ENCODE data around the gene ESR2. TPM values are rescaled to one million over a fixed set of nuclear protein-coding genes. Genes with fewer than 3 reads are reported as not detected.

ESR2 gene
- 2.2 TPM for total RNA-seq

DNA sequence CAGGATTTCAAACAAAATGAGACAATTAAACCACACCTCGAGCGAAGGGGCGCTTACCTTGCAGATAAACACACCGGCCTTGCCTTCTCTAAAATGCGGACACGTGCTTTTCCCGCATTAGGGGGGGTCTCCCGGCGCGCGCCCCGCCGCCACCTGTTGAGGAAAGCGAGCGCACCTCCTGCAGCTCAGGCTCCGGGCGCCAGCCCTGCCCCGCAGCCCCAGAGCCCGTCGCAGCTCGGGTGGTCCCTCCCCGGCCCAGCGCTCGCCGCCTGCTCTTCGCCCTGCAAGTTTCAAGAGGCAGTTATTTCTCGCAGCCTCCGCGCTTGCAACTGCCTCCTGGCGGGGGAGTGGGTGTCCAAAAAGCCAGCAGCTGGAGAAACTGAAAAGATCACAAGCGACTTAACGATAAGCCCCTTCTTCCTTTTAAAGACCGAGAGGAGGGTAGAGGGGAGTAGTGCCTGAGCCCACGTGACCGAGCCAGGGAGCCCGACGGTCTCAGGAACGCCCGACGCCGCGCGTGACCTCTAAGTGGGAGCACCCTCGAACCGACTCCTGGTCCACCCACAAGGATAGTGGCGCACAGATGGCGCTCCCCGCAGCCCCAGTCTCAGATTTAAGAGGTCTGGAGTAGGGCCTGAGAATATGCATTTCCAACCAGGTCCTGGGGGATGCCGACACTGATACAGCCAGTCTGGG is at the start of gene ESR2:
TSS of gene ESR2 (minus strand) at position 396 of the 696 bp plus-strand sequence. CDS start 11,386 bp downstream, outside the sequence.
- TF ChIP-seq, protein P1, sequence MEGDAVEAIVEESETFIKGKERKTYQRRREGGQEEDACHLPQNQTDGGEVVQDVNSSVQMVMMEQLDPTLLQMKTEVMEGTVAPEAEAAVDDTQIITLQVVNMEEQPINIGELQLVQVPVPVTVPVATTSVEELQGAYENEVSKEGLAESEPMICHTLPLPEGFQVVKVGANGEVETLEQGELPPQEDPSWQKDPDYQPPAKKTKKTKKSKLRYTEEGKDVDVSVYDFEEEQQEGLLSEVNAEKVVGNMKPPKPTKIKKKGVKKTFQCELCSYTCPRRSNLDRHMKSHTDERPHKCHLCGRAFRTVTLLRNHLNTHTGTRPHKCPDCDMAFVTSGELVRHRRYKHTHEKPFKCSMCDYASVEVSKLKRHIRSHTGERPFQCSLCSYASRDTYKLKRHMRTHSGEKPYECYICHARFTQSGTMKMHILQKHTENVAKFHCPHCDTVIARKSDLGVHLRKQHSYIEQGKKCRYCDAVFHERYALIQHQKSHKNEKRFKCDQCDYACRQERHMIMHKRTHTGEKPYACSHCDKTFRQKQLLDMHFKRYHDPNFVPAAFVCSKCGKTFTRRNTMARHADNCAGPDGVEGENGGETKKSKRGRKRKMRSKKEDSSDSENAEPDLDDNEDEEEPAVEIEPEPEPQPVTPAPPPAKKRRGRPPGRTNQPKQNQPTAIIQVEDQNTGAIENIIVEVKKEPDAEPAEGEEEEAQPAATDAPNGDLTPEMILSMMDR (IDR thresholded peaks at IDR 0.05): no peak
- TF ChIP-seq POLR2AphosphoS5 (IDR thresholded peaks at IDR 0.05; ENCODE audit: insufficient read depth in 1 of 2, low read depth in 1 of 2) (no peak), POLR2A (IDR thresholded peaks at IDR 0.05) (no peak)
- H3K27ac ChIP-seq: no peak within 1 kb of the TSS
- no peaks in the 10 kb centered on the region for H3K27me3 ChIP-seq
- no peaks in the 10 kb centered on the region for H3K9me3 ChIP-seq
- peak within 1 kb of the TSS; percentile 37 to 38 for H3K4me3 ChIP-seq
- no peaks in the 10 kb centered on the region for H3K36me3 ChIP-seq
- no peak for DNase-seq (ENCODE audit: extremely low spot score in 2 of 2)
- peaks cover 22% of the 10 kb centered on the region for H3K4me1 ChIP-seq
- intact Hi-C loops (cut with DNase I): no loop called here

- Histone ChIP-seq H3K27ac (no peak overlapping the region), H3K9me3 (no peaks in the 10 kb centered on the region), H3K4me1 (peaks cover 15% of the 10 kb centered on the region), H3K4me3 (no peak overlapping the region), H3K27me3 (no peaks in the 10 kb centered on the region), H3K36me3 (no peaks in the 10 kb centered on the region)
- intact Hi-C loops (cut with DNase I): no loop called here
- TF ChIP-seq, protein P1 (IDR thresholded peaks at IDR 0.05): no peak
- no peak for DNase-seq (ENCODE audit: extremely low spot score in 2 of 2)
These were observed 46.5 kb upstream of the ESR2 start for GRCh38 chr14:64340560-64341196.

DNA sequence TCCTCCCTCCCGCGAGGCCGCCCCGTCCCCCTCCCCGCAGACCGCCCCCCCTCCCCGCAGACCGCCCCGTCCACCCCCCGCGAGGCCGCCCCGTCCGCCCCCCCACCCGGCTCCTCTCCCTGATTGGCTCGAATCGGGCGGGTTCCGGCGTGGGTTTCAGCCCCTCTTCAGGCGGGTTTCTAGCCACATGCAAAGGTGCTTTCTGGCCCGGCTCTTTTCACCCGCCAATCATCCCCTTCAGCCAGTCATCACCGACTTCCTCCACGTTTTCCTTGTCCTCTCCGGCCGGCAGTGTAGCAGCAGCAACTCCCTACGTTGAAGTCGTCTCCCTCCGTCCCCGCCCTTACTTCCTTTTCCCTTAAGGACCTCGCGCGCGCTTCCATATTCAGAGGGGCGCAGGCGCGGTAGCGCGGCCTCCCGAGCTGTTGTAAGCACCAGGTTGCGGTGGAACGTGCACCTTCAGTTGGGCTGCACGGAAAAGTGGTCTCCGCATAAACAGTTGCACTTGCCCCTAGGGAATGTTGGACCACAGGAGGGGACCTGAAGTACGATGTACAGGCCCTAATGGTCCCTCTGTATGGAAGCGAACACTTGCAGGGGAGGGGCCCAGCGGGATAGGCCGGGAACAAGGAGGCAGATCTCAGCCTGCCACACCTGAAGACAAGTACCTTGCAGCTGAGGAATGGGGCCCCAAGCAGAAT is 44.6 kb upstream of the ESR2 start:
- TF ChIP-seq POLR2A (IDR thresholded peaks at IDR 0.05): peak in 1 of 2 donors; percentile 70
- TF ChIP-seq POLR2AphosphoS5 (IDR thresholded peaks at IDR 0.05; ENCODE audit: insufficient read depth in 1 of 2, low read depth in 1 of 2): peak; percentile 74 to 91
- TF ChIP-seq, protein P1 (IDR thresholded peaks at IDR 0.05): no peak
- Histone ChIP-seq H3K4me1 (peaks cover 15% of the 10 kb centered on the region), H3K9me3 (no peaks in the 10 kb centered on the region), H3K36me3 (no peaks in the 10 kb centered on the region), H3K27me3 (no peaks in the 10 kb centered on the region), H3K4me3 (peak overlapping the region; percentile 80 to 93), H3K27ac (peak overlapping the region; percentile 90)
- DNase-seq (ENCODE audit: extremely low spot score in 2 of 2): peak; percentile 96 to 98
- intact Hi-C loops (cut with DNase I): no loop called here

- H3K27me3 ChIP-seq: no peaks in the 10 kb centered on the region
- peak overlapping the region; percentile 90 for H3K27ac ChIP-seq
- TF ChIP-seq POLR2A (IDR thresholded peaks at IDR 0.05): no peak
- TF ChIP-seq, protein P1 (IDR thresholded peaks at IDR 0.05): peak in 1 of 3 experiments; percentile 17
- H3K4me1 ChIP-seq: peaks cover 15% of the 10 kb centered on the region
- intact Hi-C loops (cut with DNase I): no loop called here
- H3K9me3 ChIP-seq: no peaks in the 10 kb centered on the region
- H3K4me3 ChIP-seq: peak overlapping the region; percentile 80 to 93
- no peaks in the 10 kb centered on the region for H3K36me3 ChIP-seq
- DNase-seq (ENCODE audit: extremely low spot score in 2 of 2): peak in 1 of 2 donors; percentile 89
These were observed 43.9 kb upstream of the ESR2 start for GRCh38 chr14:64337888-64338615.
